CD4-positive, alpha-beta T cell treated with Interleukin-12 subunit alpha and Interleukin-12 subunit beta, for 1 hour (primary cell): ENCODE measurements around the gene LLGL2.

ENCODE experiments used
- DNase-seq: peaks from one replicate; pipeline ENCODE4 v3.0.0-alpha.2; 2020

The LLGL2 gene

GRCh38 chr17:75523647-75524046 is 1.9 kb upstream of the LLGL2 start:
- no peak for DNase-seq

DNA sequence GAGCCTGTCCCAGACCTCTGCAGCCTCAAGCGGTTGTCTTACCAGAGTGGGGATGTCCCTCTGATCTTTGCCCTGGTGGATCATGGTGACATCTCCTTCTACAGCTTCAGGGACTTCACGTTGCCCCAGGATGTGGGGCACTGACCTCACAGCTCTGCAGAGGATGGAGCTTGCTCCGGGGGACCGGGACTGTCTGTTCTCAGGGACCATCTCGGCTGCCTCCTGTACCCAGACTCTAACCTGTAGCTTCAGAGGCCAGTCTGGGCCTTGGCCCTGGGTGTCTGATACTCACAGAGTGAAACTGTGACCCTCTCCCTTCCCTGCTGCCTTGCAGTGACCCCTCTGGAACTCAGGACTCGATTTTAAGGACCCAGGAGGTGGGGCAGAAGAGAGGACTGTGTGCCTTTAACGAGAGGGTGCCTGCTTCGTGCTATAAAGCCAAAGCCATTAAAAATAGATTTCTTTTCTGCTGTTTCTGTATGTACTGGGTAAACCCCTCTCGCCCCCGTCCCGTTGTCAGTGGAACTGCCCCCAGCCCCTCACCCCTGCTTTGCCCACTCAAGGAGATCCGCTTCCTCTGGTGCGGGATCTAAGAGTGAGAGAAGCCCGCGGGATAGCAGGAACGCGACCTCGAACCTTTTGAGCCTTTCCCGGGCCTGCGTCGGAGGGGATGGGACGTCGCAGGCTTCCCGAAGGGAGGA is 1.1 kb upstream of the LLGL2 start:
- no peak for DNase-seq

DNA sequence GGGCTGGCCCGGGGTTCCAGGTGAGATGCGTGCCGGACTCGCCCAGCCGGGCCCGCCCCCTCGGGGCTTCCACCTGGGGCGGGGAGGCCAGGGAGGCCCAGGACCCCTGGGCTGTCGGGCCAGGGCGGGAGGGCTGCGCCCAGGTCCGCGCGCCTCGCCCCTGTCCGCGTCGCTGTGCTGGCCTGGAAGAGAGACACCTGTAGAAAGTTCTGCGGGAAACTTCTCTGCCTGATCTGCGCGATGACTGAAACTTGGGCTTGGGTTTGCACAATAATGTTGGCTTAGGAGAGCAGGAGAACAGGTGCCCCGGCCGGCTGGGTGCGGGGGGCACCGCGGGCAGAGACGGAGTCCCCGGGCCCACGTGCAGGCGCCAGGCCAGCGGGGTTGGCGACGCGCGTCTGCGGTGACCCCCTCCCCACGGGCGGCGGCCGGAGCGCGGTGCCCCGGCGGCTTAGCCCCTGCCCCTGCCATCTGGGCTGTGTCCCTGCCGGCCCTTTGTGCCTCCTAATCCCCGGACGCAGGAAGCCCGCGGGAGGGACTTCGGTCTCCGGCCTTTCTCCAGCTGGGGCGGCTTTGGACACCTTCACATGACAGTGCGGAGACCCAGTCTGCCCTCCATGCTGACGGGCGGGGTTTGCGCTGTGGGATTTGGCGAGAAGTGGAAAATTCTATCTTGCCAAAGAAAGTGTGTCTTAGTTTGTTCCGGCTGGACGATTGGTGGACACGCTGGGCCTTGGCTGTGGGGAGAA is 483 bp downstream of the LLGL2 start:
- DNase-seq: no peak

GRCh38 chr17:75526555-75527270 is 1.2 kb downstream of the LLGL2 start:
- DNase-seq: no peak

DNA sequence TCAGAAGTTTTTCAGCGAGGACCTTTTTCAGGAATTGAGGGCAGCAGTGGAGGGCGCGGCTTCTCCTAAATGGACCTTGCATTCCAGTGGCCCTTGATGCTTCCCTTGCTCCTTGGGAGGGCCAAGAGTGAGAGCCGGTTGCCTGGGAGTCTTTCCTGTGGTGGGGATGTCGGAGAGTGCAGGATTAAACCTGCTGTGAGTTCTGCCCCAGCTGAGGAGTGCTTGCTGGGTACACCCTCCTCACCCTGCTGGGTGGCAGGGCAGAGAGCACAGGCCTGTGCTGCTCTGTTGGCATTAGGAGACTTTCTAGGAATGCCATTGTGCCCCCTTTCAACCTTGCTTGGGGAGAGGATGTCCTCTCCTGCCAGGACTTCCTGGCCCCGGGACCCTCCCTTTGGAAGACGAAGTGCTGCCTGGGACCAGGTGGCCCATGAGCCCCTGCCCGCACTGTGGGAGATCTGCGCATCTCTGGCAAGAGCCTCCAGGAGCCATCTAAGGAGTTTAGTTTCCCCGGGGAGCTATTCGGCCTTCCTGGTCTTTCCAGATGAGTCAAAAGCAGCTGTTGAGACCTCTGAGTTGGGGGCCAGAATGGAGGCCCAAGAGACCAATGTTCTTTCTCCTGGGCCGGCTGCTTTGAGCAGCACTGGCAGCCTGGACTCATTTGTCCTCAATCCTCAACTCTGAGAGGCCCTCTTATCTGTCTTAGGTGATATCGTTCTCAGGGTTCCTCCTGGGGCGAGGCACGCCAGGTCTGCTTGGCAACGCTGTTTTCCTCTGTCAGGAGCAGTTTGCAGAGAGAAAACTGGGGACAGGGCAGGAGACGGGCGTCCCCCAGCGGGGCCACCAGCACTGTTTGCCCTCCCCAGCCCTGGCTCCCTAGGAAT is 5.6 kb downstream of the LLGL2 start:
- no peak for DNase-seq

DNA sequence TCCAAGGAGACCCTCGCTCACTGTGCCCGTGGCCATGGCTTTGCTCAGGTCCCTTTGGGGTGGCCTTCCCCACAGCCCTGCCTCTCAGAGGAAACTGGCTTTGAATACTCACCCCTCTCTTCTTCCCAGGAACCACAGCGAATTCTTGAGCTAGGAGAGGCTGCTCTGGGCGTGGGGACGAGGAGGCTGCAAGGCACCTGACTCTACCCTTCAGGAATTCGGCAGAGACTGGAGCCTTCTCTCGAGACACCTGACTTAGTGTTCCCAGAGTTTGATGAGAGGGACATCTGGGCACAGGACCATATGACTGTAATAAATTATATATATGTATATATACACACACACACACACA is 6.2 kb downstream of the LLGL2 start:
- DNase-seq: no peak

DNA sequence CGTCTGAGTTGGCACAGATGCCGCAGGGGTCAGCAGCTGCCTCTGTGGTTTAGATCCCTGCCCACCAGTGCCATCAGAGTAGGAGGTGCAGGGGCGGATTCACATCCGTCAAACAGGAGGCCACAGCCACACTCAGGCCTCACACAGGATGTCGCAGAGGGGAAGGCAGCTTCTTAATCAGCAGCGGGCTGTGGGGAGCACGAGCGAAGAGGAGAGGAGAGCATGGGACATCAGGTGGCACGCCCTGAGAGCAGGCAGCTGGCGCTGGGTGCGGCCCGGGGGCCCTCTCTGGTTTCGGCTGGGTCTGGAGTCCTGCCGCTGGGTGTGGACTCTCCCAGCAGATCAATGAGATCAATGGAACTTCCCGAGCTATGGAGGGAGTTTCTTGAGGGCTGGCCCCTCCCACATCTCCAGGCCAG is 9.6 kb downstream of the LLGL2 start:
- peak; percentile 68 for DNase-seq

GRCh38 chr17:75535871-75536270 is 10.4 kb downstream of the LLGL2 start:
- DNase-seq: no peak

DNA sequence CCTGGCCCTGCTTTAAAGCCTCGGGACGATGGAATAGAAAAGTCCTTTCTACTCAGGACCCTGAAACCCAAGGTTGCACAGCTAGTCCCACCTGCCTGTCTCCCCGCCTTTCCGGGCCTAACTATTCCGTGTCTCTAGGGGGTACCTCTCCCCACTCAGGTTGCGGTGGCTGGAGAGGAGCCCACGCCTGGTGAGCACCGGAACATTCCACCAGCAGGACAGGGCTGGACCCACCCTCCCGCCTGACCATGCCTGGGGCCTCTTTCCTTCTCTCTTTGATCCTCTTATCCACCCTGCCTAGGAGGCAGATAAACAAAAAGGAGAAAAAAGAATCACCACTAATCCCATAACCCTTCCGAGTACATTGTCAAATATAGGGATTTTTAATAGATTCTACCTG is 10.9 kb downstream of the LLGL2 start:
- no peak for DNase-seq

DNA sequence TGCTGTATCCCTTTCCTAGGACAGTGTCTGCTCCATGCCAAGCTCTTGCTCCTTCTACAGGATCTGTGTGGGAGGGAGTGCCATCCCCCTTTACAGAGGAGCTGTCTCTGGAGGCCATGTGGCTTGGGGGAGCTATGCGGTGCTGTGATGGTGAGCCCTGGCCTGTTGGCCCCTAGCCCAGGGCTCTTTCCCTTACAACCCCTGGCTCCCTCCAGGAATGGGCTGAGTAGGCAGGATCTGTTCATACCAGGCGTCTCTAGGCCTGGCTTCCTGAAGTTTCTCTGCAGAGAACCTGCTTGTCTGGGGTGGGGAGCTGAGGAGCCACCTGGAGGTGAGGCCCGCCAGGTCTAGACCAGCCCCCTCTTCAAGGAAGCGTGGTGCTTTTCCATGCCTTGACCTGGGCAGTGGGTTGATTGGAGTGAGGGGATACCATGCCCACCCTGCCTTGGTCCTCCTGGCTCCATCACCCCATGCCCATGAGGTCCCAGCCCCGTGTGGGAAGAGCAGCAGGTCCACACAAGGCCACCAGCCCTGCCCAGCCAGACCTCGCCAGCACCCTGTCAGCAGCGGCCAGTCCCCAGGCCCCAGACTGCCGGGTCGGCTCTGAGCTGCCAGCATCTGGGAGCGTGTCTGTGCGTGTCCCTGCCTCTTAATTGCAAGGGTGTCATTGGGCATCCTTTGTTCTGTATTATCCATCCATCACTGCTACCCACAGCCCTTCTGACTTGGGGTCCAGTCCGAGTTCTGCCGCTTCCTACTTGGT is 14.7 kb downstream of the LLGL2 start:
- DNase-seq: no peak

DNA sequence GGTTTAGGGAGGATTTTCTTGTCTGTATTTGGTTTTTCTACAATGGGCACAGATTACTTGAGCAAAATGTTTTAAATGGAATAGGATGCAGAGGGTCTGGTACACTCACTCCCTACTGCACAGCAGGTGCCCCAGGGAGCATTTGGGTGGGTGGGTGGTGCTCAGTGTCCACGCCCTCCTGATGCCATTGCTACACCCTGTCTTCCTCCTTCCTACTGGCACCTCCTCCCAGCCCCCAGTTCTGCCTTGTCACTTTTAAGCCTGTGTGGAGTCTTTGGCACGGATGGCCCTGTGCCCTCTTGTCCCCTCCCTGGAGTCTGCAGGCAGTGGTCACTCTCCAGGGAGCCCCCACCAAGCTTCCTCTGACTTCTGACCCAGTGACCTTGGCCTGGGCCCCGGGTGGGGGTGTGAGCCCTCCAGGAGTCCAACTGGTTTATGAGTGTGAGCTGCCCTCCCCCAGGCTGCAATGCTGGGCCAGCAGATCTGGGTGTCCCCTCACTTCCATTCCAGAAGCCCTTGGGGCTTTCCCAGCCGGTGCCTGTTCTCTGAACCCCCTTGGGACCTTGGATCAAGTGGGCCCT is 15.5 kb downstream of the LLGL2 start:
- DNase-seq: no peak

- no peak for DNase-seq
These were observed 16.7 kb downstream of the LLGL2 start for GRCh38 chr17:75542229-75542628.

- DNase-seq: no peak
These were observed 17.3 kb downstream of the LLGL2 start for GRCh38 chr17:75542728-75543336.

DNA sequence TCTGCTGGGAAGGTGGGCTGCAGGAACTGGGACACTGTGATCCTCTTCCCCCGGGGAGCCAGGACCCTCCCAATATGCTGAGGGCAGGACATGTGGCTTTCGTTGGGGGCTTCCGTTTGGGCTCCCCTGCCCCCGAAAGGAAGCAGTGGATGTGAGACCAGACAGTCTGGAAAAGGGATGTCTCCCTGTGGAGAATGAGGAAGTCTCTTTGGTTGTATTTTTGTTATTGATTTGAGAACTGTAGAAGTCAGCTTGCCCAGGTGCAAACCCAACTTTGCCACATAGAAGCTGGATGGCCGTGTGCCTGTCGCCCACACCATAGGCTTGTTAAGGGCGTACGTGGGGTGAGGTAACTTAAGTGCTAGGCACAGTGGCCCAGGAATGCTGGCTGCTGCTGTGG is 18.8 kb downstream of the LLGL2 start:
- DNase-seq: no peak

- DNase-seq: no peak
These were observed 20.7 kb downstream of the LLGL2 start for GRCh38 chr17:75546181-75546580.

- no peak for DNase-seq
These were observed 21.6 kb downstream of the LLGL2 start for GRCh38 chr17:75547091-75547490.

GRCh38 chr17:75548813-75549212 is 23.3 kb downstream of the LLGL2 start:
- DNase-seq: no peak

GRCh38 chr17:75549246-75550138 is 24.0 kb downstream of the LLGL2 start:
- DNase-seq: no peak

- DNase-seq: no peak
These were observed 24.6 kb downstream of the LLGL2 start for GRCh38 chr17:75550139-75550465.

- no peak for DNase-seq
These were observed 25.8 kb downstream of the LLGL2 start for GRCh38 chr17:75551266-75551665.
